PC-3 (cell line): ENCODE results near the gene USP12. TPM values are rescaled to one million over a fixed set of nuclear protein-coding genes. Genes with fewer than 3 reads are reported as not detected.

Source experiments
- ATAC-seq: fragments of 200-7000 bp; cut with Tn5 transposase; 2 replicates; pipeline ENCODE4 v1.9.1; 2020; ENCODE audit warnings: mild to moderate bottlenecking, moderate library complexity
- BruUV-seq: library from RNA; stranded (reverse); fragments of 400-500 nt; replicated peaks from 2 replicates; lab custom pipeline; 2021; lab: Mats Ljungman, UMichigan
- CTCF ChIA-PET: fragments of 300-600 bp; sonication (Branson Sonifier 250); formaldehyde crosslinking; loops from one replicate; lab custom pipeline; 2022; ENCODE audit warnings: antibody characterized with exemption; lab: Charles Lee
- POLR2A ChIA-PET: fragments of 300-600 bp; sonication (Branson Sonifier 250); formaldehyde crosslinking; loops from one replicate; lab custom pipeline; 2022; ENCODE audit warnings: antibody characterized with exemption; ENCODE audit not compliant: unreplicated experiment; lab: Charles Lee
- DNase-seq: peaks from one replicate; pipeline ENCODE4 v3.0.0-alpha.2; 2015
- H2AFZ ChIP-seq: fragments of 300-600 bp; sonication (generic); 2 replicates; pipeline ENCODE4 v1.6.0; 2016; ENCODE audit warnings: antibody characterized with exemption, low read length
- H3F3A ChIP-seq: fragments of 300-600 bp; sonication (generic); one replicate; pipeline ENCODE4 v1.6.0; 2017; ENCODE audit warnings: antibody characterized with exemption, low read length, control low read depth, mild to moderate bottlenecking; ENCODE audit not compliant: unreplicated experiment
- H3K27ac ChIP-seq: fragments of 300-600 bp; sonication (generic); 2 replicates; pipeline ENCODE4 v1.5.1; 2016; ENCODE audit warnings: mild to moderate bottlenecking, low read length
- H3K27me3 ChIP-seq: fragments of 300-600 bp; sonication (generic); 2 replicates; pipeline ENCODE4 v1.6.1; 2016; ENCODE audit warnings: low read length, mixed read lengths
- H3K36me3 ChIP-seq: fragments of 300-600 bp; sonication (generic); 2 replicates; pipeline ENCODE4 v1.6.1; 2016; ENCODE audit warnings: low read depth, mixed run types, low read length, mixed read lengths
- H3K4me1 ChIP-seq: fragments of 300-600 bp; sonication (generic); 2 replicates; pipeline ENCODE4 v1.5.1; 2016; ENCODE audit warnings: low read length; ENCODE audit not compliant: insufficient read depth
- H3K4me2 ChIP-seq: fragments of 300-600 bp; sonication (generic); 2 replicates; pipeline ENCODE4 v1.6.0; 2016; ENCODE audit warnings: low read length
- H3K4me3 ChIP-seq: fragments of 300-600 bp; sonication (generic); 2 replicates; pipeline ENCODE4 v1.5.1; 2016; ENCODE audit warnings: mild to moderate bottlenecking, low read length, mixed read lengths
- H3K79me2 ChIP-seq: fragments of 300-600 bp; sonication (generic); 2 replicates; pipeline ENCODE4 v1.6.1; 2017; ENCODE audit warnings: low read length, mixed read lengths
- H3K9ac ChIP-seq: fragments of 300-600 bp; sonication (generic); 2 replicates; pipeline ENCODE4 v1.6.0; 2016; ENCODE audit warnings: mild to moderate bottlenecking, low read length
- H3K9me2 ChIP-seq: fragments of 300-600 bp; sonication (generic); replicated peaks from 2 replicates; pipeline ENCODE4 v1.6.1; 2016; ENCODE audit warnings: mixed run types, low read length, mixed read lengths
- H3K9me3 ChIP-seq: fragments of 300-600 bp; sonication (generic); 2 replicates; pipeline ENCODE4 v1.6.1; 2016; ENCODE audit warnings: low read length, mixed read lengths
- H4K20me1 ChIP-seq: fragments of 300-600 bp; sonication (generic); 2 replicates; pipeline ENCODE4 v1.6.1; 2016; ENCODE audit warnings: low read length, mixed read lengths
- CTCF ChIP-seq: fragments of 300-600 bp; sonication (generic); conservative IDR thresholded peaks from 2 replicates; pipeline ENCODE4 v1.5.1; 2017; ENCODE audit warnings: antibody characterized with exemption, low read depth, mild to moderate bottlenecking, low read length
- EZH2 ChIP-seq: fragments of 300-600 bp; sonication (generic); IDR thresholded peaks from one replicate; pipeline ENCODE4 v1.6.1; 2017; ENCODE audit warnings: antibody characterized with exemption, mild to moderate bottlenecking, low read length; ENCODE audit not compliant: unreplicated experiment
- EZH2phosphoT487 ChIP-seq: fragments of 300-600 bp; sonication (generic); IDR thresholded peaks from 2 replicates; pipeline ENCODE4 v1.6.1; 2018; ENCODE audit warnings: mild to moderate bottlenecking, antibody characterized with exemption, low read length, borderline replicate concordance
- intact Hi-C: fragments of 100-400 bp; cut with micrococcal nuclease; formaldehyde crosslinking; loops from 2 replicates; pipeline ENCODE4 v1.9.0; 2023
- total RNA-seq: library from RNA; depleted of rRNA; stranded (reverse); fragments of >200 nt; gene quantifications from 2 replicates; pipeline ENCODE4 v1.2.3, GENCODE V29; 2014; rRNA removed

The USP12 gene
- total RNA-seq, 1 experiment from 2014 or later = 24.2 TPM

- Histone ChIP-seq H3K36me3 (no peaks in the 10 kb centered on the region), H4K20me1 (no peaks in the 10 kb centered on the region), H3K9ac (no peak overlapping the region), H3K27me3 (no peaks in the 10 kb centered on the region), H3K9me2 (no peaks in the 10 kb centered on the region), H3K4me3 (no peak overlapping the region), H3F3A (no peaks in the 10 kb centered on the region), H3K79me2 (no peaks in the 10 kb centered on the region), H3K27ac (no peak overlapping the region), H2AFZ (no peak overlapping the region), H3K4me2 (no peak overlapping the region), H3K9me3 (no peaks in the 10 kb centered on the region), H3K4me1 (peaks cover 9% of the 10 kb centered on the region; the same call in 1 of the 2 replicates)
- POLR2A ChIA-PET = no interaction called here
- intact Hi-C loops = no loop called here
- DNase-seq (no peak), ATAC-seq (no peak)
- CTCF ChIA-PET = no interaction called here
- TF ChIP-seq CTCF = no peak
- TF ChIP-seq EZH2 = no peak
- no peak for TF ChIP-seq EZH2phosphoT487
- BruUV-seq = no TSS peak
These were observed 154.7 kb downstream of the USP12 start for GRCh38 chr13:27016875-27017274.

Other genes starting within 250 kb of the USP12 start
- 380 and 552 TPM in 2 replicates for gene RPL21, start 79.7 kb upstream of the USP12 start, total RNA-seq
- gene RASL11A, start 99.0 kb upstream of the USP12 start, total RNA-seq = 43.3 and 59.7 TPM in 2 replicates